Fibroblast of lung (primary cell): ENCODE measurements around the gene PIP4K2A.

ENCODE experiments used
- EZH2 ChIP-seq: IDR thresholded peaks from 2 replicates; pipeline ENCODE4 v1.5.1; 2012; ENCODE audit warnings: low read length, control low read depth, mild to moderate bottlenecking; ENCODE audit errors: missing control alignments
- TF ChIP-seq, protein P1 (sequence below), 2 donors: IDR thresholded peaks in 1 of 2; conservative IDR thresholded peaks in 1 of 2; 1 replicate in 1 of 2; 2 replicates in 1 of 2; pipeline ENCODE4 v1.5.1; 2011 to 2012; ENCODE audit warnings: low read length in 2 of 2, control low read depth in 1 of 2, inconsistent platforms in 1 of 2, low read depth in 1 of 2, mild to moderate bottlenecking in 1 of 2

DNA sequence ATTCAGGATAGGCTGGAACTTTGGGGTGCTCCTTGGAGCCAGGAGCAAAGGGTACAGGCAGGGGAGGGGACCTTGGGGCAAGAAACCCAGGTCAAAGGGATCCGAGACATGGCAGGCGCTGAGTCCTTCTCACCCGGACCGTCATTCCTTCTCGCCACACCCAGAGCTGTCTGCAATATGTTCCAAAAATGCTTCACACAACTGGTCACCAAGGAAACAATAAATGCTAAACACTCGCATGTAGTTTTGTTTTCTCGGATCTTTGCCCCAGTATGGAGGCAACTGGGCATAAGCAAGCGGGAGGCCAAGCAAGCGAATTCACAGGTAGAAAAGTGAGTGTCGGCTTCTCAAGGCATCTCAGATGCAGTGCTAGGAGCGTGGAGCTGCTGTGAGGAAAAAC is 80.8 kb downstream of the PIP4K2A start:
- TF ChIP-seq, protein P1, sequence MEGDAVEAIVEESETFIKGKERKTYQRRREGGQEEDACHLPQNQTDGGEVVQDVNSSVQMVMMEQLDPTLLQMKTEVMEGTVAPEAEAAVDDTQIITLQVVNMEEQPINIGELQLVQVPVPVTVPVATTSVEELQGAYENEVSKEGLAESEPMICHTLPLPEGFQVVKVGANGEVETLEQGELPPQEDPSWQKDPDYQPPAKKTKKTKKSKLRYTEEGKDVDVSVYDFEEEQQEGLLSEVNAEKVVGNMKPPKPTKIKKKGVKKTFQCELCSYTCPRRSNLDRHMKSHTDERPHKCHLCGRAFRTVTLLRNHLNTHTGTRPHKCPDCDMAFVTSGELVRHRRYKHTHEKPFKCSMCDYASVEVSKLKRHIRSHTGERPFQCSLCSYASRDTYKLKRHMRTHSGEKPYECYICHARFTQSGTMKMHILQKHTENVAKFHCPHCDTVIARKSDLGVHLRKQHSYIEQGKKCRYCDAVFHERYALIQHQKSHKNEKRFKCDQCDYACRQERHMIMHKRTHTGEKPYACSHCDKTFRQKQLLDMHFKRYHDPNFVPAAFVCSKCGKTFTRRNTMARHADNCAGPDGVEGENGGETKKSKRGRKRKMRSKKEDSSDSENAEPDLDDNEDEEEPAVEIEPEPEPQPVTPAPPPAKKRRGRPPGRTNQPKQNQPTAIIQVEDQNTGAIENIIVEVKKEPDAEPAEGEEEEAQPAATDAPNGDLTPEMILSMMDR (conservative IDR thresholded peaks at IDR 0.05 in 1 of 2, IDR thresholded peaks at IDR 0.05 in 1 of 2; ENCODE audit: low read depth in 1 of 2, low read length in 2 of 2): no peak
- no peak for TF ChIP-seq EZH2
